COLO668 (cell line): Measurements from ENCODE around the gene POGZ.
"Not testable (repeated sequence)": the region's sequence is repeated elsewhere in the genome, so short reads cannot be mapped to it uniquely, and the experiment has no call there.

Experiments
- DNase-seq: peaks from one replicate; lab custom pipeline; 2025; ENCODE audit not compliant: unreplicated experiment; lab: John Stamatoyannopoulos, UW

The POGZ gene

DNA sequence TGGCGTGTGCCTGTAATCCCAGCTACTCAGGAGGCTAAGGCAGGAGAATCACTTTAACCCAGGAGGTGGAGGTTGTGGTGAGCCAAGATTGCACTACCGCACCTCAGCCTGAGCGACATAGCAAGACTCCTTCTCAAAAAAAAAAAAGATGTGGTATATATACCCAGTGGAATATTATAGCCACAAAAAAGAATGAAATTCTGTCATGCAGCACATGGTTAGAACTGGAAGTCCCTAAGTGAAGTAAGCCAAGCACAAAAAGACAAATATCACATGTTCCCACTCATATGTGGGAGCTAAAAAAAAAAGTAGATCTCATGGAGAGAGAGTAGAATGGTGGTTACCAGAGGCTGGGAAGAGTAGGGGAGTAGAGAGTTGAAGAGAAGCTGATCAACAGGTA, 41.2 kb downstream of the POGZ start:
- no peak for DNase-seq

DNA sequence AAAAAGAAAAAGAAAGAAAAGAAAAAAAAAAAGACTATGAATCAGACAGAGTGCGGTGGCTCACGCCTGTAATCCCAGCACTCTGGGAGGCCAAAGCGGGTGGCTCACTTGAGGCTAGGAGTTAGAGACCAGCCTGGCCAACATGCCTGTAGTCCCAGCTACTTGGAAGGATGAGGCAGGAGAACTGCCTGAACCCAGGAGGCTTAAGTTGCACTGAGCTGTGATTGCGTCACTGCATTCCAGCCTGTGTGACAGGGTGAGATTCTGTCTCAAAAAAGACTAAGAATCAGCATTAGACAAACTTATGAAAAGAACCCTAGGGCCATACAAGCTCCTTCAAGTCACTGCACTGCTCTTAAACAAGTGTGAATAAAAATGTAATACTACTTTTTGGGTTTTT, 43.1 kb downstream of the POGZ start:
- DNase-seq, result no peak

DNA sequence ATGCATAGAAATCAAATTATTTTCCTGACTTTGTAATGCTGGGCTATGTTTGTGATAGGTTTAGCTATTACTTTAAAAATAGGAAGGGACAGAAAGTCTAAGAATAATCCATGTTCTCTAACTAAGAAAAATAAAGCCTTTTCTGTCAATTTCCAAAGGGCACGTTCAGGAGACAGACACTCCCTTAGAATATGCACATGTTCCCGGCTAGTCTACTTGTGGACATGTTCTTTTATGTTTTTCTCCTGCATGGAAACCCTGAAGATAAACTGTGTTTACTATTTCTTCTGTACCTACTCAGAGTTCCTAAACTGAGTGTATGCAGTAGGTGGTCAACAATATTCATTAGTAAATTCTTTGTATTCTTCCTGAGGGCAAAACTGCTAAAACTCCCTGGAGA, 47.4 kb downstream of the POGZ start:
- DNase-seq, result no peak

DNA sequence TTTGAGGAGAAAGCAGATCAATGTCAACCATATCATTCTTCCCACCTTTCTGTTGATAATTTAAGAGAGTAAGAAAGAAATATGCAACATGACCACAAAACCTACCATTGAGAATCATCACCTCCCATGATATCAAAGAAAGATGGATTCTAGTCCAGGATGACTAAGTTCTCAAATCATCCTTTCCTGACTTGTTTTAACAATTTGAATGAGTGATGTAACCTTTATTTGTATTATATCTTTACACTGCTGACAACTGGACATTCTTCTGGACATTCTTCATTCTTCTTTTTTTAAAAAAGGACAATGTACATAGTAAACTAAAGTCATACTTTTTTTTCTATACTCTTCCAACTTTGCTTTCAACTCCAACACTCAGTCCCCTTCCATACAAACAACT, 50.4 kb downstream of the POGZ start:
- no peak for DNase-seq

DNA sequence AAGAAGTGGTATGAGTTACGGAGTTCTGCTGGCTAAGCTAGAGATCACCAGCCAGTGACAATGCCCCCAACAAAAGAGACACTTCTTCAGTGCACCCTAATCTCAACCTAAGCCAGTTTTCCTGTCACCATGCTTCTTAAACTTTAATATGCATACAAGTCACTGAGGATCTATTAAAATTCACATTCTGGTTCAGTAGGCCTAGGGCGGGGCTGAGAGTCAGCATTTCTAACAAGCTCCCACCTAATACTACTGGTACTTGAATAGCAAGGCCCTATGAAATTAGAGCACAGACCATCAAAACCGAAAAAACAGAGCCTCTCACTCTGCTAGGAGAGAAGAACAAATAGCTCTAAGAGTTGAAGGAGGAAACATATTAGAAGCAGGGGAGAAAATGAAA, 52.0 kb downstream of the POGZ start:
- DNase-seq, result no peak

DNA sequence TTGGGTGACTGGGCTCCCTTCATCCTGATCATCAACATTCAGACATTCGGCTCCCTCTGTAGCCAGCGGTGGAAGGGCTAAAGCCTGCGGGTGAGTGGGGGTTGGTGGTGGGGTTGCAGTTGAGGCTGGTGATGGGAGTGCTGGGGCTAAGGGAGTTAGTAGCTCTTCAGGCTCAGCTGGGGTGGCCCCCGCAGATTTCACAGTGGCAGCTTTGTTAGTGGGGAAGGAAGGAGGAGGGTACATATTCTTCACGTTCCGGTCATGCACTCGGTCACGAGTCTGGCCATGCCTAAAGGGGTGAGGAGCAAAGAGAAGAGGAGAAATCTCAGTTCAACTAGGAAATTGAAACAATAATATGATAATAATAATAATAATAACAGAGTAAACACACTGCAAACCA, 53.1 kb downstream of the POGZ start:
- no peak for DNase-seq

DNA sequence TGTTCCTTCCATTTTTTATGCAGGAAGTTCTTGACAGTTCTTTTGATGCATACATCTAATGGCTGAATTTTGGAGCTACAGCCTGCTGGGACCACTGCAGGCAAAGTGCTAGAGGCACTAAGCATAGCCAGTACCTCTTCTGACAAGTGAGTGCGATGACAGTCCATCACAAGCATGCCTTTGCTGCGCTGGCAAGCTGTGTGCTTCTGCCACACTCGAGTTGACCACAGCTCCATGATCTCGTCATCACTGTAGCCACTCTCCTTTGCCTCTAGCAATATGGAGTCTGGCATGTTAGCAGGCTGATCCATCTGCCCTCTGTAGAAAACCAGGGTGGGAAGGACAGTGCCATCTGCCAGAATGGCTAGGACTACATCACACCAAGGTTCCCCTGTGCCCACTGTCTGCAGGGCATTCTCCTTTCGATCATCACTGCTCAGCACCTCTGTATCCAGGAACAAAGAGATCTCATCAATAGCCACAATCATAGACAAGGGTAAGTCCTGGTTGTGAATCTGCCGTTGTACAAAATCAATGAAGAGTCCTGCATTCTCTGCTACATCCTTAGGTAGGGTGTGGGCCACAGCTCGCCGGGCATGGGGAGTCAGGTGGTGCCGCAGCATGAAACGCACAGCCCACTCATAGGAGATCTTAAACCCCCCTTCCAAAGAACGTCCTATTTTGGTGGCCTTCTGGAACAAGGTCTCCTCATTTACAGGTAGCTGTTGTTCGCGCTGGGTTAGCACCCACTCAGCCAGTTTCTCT, 53.9 kb downstream of the POGZ start:
- no peak for DNase-seq

DNA sequence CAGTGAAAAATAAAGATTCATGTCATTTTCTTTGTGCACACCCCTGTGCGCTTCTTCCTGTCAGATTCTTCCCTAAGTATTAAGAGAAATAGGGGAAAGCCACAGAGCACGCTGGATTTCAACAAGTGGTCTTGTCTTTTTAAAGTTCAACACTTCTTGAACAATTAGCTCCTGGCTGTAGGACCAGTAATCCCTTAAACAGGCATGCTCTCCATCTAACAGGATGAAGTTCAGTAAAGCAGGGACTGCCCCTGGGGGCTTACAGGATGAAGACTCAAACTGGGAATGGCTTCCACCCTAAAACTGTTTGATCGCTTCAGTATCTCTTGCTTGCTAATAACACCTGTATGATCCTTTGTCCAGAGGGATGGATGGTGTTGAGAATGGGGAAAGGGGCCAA, 55.7 kb downstream of the POGZ start:
- DNase-seq, result no peak

DNA sequence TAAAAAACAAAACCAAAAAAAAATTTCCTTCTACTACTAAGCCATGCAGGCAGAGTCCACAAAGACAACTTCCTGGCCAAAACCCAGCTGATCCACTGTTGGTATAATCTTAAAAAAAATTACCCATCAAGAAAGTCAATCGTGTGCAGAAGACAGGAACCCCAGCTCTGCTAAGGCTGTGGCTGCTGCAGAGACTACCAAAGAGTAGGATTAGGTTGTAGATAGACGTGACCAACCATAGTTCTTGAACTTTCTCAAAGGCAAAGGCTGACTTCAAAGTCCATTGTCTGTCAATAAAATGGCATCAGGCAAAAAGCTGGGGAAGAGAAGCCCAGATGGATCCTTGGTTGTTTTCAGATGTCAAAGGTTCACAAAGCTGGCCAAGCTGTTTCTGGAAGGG, 56.5 kb downstream of the POGZ start:
- no peak for DNase-seq

DNA sequence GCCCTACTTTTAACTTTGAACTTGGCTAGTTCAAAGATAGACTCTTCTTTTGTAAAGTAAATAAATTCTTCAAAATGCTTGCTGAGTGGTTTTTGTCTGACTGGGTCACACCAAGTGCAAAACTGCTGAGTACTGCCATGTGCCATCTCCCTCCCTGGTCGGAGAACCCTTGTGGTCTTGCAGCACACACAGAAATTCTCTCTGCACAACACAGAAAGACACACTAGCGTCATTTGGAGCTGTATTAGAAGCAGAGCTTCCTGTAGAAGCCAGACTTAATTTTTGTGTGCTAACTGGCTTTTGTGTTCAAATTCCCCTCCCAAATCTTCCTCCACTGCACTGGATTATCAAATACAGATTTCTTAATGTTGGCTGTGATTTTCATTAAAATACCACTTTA, 57.4 kb downstream of the POGZ start:
- no peak for DNase-seq

DNA sequence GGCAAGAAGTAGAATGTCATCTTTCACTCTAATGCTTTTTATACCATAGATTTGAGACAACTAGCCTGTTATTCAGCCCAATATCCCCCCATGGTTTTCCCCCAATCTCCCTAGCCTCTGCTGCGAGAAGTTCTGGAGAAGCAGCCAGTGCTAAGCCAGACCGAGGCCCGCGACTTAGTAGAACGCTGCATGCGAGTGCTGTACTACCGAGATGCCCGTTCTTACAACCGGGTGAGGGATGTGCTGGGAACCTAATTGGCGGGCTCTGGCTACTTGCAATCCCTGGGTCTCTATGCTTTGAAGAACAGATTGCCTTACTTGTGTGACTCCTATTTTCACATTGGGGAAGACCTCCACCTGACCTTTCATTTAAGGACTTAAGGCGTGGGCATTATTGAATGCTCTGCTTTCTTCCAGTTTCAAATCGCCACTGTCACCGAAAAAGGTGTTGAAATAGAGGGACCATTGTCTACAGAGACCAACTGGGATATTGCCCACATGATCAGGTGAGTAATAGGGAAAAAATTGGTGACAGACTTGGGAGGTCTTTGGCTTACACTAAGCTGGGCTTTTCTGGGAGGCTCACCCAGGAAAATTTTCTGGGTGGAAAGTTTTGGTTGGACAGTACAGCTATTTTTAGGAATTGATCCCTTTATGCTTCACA, 58.0 kb downstream of the POGZ start:
- DNase-seq, result no peak

DNA sequence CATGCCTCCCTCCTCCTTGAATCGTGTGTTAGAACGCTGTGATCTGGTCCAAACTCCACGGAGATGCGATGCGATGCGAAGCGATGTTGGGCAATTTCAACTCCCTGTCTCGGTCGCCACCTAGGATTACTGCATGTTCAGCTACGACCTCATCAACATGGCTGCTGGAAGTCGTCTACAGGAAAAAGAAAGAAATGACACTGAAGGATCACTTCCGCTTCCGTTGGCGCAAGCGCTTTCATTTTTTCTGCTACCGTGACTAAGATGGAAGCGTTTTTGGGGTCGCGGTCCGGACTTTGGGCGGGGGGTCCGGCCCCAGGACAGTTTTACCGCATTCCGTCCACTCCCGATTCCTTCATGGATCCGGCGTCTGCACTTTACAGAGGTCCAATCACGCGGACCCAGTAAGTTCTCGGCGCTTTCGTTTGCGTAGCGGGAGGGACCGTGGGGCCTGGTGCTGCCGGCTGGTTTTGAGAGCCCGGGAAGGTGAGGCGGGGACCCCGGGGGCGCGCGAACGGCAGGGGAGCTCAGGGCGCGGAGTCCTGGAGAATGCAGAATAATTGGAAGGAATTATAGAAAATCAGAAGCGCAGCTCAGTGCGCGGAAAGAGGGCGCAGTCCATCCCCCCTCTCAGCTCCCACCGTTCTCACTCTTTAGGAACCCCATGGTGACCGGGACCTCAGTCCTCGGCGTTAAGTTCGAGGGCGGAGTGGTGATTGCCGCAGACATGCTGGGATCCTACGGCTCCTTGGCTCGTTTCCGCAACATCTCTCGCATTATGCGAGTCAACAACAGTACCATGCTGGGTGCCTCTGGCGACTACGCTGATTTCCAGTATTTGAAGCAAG, 59.7 kb downstream of the POGZ start, which contains the start of gene PSMB4:
Gene PSMB4 (plus strand): TSS at position 250 of the 848 bp plus-strand sequence. CDS start 15 bp downstream, at position 265.
- DNase-seq, result peak; percentile 85

DNA sequence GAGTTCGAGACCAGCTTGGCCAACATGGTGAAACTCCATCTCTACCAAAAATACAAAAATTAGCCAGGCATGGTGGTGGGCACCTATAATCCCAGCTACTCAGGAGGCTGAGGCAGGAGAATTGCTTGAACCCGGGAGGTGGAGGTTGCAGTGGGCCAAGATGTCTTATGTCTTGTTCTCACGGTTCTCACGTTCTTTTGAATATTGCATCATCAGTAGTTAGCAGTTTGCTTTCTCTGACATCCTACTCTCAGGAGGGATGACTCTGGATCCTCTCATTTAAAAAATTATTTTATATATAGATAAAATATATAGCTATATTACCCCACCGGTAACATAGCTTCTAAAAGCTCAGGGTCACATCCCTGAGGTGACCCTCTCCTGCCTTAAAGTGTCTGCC, 63.0 kb downstream of the POGZ start:
- DNase-seq, result not testable (repeated sequence)

DNA sequence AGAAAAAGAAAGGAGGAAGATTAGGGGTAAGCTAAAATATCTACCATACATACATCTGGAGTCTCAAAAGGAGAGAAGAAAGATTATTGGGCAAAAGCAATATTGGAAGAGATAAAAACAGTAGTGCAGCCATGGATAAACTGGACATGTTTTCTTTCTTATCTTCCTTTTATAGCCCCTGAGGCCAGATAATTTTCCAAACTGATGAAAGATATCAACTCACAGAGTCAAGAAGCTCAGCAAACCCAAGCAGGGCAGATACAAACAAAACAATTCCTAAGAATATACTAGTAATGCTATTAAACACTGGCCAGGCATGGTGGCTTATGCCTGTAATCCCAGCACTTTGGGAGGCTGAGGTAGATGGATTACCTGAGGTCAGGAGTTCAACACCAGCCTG, 65.7 kb downstream of the POGZ start:
- DNase-seq, result no peak

DNA sequence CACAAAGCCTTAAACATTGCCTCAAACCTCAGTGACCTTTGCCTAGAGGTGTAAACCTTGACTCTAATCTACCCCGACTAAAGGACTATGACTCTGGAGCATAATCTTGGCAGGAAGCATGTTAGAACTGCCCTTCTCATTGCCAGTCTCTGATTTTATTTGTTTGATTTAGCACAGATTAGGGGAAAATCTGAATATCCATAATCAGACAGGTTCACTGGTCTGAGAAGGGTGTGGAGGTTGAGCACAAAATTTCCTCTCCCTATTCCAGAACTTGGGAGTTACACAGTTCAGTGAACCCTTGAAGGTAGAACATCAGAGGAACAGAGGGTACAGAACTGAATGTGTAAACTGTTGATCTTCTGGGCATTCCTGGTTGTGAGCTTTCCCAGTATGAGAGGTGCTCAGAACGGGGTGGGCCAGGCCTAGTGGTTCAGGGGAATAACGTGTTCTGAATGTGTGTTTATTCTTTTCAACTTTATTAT, 68.2 kb downstream of the POGZ start:
- DNase-seq, result no peak

DNA sequence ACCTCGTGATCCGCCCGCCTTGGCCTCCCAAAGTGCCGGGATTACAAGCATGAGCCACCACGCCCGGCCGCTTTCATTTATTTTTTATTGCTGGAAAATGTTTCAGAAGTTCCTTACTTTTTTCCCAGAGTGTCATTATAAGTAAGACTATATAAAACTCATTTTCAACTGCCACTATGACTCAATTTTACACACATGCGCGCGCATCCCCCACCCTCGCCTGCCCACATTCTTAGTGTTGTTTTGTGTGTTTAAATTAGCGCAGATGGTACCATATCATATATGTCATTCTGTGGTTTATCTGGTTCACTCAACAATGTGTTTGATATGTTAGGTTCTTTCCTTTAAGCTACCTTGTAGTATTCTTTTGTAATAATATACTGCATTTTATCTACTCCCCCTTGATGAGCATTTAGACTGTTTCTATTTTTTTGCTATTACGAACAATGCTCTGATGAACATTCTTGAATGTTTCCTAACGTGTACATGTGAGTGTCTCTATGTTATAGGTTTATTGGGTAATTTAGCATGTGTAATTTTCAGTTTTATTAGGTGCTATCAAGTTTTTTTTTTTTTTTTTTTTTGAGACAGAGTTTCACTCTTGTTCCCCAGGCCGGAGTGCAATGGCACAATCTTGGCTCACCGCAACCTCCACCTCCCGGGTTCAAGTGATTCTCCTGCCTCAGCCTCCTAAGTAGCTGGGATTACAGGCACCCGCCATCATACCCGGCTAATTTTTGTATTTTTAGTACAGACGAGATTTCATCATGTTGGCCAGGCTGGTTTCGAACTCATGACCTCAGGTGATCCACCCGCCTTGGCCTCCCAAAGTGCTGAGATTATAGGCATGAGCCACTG, 68.8 kb downstream of the POGZ start:
- DNase-seq, result not testable (repeated sequence)

DNA sequence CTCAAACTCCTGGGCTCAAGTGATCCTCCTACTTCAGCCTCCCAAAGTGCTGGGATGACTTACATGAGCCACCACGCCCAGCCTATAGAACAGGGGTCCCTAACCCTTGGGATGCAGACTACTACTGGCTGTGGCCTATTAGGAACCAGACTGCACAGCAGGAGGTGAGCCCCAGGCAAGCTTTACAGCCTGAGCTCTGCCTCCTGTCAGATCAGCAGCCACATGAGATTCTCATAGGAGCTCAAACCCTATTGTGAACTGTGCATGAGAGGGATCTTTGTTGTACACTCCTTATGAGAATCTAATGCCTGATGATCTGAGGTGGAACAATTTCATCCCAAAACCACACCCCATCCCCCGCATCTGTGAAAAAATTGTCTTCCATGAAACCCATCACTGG, 73.3 kb downstream of the POGZ start:
- DNase-seq, result no peak

DNA sequence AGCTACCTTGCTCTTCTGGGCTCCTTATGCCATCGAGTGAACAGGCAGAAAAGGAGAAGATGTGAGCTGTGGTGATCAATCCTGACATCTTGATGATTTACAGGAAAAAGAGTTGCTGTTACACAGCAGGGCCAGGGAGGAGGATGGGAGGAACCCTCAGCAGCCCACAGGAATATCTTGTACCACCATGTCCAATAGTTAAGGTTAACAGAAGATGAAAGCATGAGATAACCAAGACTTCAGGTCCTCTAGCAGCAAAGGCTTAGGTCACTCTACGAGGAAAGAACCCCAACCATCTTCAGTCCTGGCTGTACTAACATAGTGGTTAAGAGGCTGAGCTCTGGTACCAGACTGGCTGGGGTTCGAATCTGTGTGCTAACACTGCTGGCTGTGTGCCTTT, 74.7 kb downstream of the POGZ start:
- DNase-seq, result no peak

DNA sequence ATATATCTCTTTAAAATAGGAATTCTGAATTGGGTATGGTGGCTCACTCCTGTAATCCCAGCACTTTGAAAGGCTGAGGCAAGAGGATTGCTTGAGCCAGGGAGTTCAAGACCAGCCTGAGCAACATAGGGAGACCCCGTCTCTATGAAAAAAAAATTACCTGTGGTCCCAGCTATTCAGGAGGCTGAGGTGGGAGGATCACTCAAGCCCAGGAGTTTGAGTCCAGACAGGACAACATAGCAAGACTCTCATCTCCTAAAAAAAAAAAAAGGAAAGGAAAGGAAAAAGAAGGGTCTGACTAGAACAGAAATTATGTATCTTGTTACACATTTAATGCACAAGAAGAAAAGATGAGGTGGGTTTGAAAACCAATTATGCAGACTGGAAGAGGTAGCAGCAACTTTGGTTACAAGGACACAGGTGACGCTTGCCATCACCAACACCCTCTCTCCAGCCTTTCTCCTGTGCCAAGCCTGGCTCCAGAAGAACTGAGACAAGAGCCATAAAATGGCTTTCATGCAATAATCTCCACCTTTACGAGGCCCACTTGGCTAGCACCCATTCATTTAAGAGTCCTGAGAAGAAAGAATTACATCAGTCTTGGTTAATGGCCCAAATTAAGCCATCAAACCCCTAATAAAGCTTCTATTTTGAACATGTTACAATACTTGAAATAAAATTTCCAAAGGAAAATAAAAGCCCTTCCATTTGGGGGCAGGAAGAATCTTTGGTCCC, 82.0 kb downstream of the POGZ start:
- DNase-seq, result no peak

DNA sequence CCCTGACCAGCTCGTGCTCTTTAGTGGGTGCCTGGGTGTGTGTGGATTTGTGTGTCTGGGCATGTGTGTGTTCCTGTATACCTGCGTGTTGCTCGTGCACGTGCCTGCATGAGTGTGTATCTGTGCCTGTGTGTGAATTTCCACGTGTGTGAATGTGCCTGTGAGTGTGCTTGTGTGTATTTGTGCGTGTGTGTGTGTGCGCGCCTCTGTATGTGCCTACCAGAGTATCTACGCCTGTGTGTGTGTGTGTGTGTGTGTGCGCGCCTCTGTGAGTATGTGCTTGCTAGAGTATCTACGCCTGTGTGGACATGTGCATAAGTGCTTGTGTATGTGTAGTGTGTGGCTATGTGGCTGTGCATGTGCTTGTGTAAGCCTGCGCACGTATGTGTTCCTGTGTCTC, 86.1 kb downstream of the POGZ start:
- no peak for DNase-seq
